ENCODE results near the gene OR7C1. TPM values are rescaled to one million over a fixed set of nuclear protein-coding genes. Genes with fewer than 3 reads are reported as not detected.

The OR7C1 gene
- not detected in 5 replicates for total RNA-seq (2022; extraction: Qiagen RNA extraction)

DNA sequence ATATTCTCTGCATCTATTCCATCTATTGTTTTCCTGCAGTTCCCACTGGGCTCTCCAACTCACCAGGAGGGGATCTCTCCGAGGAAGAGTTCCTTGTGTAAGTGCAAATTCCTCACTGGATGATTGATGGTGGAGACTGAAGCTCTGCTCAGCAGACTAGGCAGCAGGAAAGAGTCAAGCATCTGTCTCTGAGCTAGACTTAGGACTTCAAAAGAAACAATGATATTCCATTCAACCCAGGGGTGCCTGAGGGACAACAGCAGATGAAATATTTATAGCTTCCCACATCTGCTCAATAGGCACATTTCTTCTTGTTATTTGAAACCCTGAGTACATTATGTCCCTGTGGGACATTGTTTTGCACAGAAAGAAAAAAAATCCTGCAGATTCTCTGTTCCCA lies at the start of gene OR7C1, which contains the start of gene OR7A5:
Gene OR7C1, minus strand, starts transcription at position 175 of the 400 bp plus-strand sequence. CDS start 35,049 bp downstream, outside the sequence.
Gene OR7A5, minus strand, starts transcription at position 175 of the 400 bp plus-strand sequence. CDS start 6,944 bp downstream, outside the sequence.

DNA sequence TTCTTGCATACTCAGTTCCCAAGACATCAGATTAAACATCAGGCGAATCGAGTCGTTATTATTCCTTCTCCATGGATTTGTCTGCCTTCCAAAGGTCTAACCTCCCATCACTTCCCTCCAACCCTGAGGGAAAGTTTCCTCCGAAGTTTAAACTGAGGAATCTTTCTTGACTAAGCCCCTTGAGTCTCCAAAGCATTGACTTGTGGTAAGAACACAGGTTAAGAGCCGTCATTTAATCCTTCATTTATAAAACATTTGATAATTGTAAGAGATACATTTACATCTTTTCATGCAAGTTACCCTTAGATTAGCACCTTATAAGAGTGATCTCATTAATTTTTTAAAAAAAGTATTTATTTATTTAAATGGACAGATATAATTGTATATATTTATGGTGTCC lies 13.8 kb upstream of the OR7C1 start, which contains the start of gene OR7A10:
Gene OR7A10, minus strand, starts transcription at position 101 of the 400 bp plus-strand sequence. CDS start 7,045 bp downstream, outside the sequence.

DNA sequence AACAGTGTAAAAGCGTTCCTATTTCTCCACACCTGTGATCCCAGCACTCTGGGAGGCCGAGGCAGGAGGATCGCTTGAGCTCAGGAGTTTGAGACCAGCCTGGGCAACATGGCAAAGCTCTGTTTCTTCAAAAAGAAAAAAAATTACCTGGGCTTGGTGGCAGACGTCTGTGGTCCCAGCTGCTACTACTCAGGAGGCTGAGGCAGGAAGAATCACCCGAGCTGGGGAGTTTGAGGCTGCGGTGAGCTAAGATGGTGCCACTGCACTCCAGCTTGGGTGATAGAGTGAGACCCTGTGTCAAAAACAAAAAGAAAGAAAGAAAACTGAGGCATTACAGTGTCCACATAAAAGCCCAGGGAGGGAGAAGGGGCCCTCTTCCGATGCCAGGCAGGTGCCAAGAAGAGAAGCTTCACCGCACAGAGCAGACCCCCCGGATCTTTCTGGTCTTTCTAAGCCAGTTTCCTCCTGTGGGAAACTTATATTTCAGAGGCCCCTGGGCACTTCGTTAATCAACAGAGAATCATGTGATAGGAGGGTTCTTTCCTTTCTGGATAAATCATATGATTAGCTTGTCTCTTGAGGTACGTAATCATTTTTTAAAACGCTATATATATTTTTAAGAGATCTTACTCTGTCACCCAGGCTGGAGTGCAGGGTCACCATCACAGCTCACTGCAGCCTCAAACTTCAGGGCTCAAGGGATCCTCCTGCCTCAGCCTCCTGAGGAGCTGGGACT lies 56.7 kb downstream of the OR7C1 start, which contains the start of gene ADGRE2:
Gene ADGRE2, minus strand, starts transcription at position 451 of the 736 bp plus-strand sequence. CDS start 1,804 bp downstream, outside the sequence.

Other genes with a start within 250 kb of the OR7C1 start
- gene ADGRE3, start 160.3 kb downstream of the OR7C1 start, total RNA-seq (2022; extraction: Qiagen RNA extraction): not detected in 5 replicates
- gene ZNF333, start 145.1 kb downstream of the OR7C1 start, total RNA-seq (2022; extraction: Qiagen RNA extraction): 2.3 to 3.8 TPM (median 3.0 TPM) in 5 replicates
- 0.46 to 1.0 TPM (median 0.80 TPM) in 5 replicates for gene ADGRE2, start 56.6 kb downstream of the OR7C1 start, total RNA-seq (2022; extraction: Qiagen RNA extraction)
- not detected in 5 replicates for gene OR7A5, start within 50 bp of the OR7C1 start, total RNA-seq (2022; extraction: Qiagen RNA extraction)
- not detected in 5 replicates for gene OR7A10, start 13.7 kb upstream of the OR7C1 start, total RNA-seq (2022; extraction: Qiagen RNA extraction)
- gene OR7A17, start 50.9 kb upstream of the OR7C1 start, total RNA-seq (2022; extraction: Qiagen RNA extraction): not detected in 5 replicates
- gene OR7C2, start 106.3 kb upstream of the OR7C1 start, total RNA-seq (2022; extraction: Qiagen RNA extraction): not detected in 5 replicates
- not detected in 5 replicates for gene SLC1A6, start 144.7 kb upstream of the OR7C1 start, total RNA-seq (2022; extraction: Qiagen RNA extraction)
- gene CASP14, start 214.3 kb upstream of the OR7C1 start, total RNA-seq (2022; extraction: Qiagen RNA extraction): not detected in 5 replicates
- not detected in 5 replicates for gene OR1I1, start 247.0 kb upstream of the OR7C1 start, total RNA-seq (2022; extraction: Qiagen RNA extraction)